Mesothelial cell of epicardium (in vitro differentiated cells): Measurements from ENCODE around the gene ELF4. TPM values are rescaled to one million over a fixed set of nuclear protein-coding genes. Genes with fewer than 3 reads are reported as not detected.

Experiments
- DNase-seq, 2 experiments: peaks; one replicate each; pipeline ENCODE4 v3.0.0; 2021; ENCODE audit warnings: low spot score in 2 of 2; ENCODE audit not compliant: unreplicated experiment in 2 of 2
- H3K27ac Mint-ChIP-seq: 2 replicates; pipeline ENCODE4 v1.8.0; 2021; ENCODE audit warnings: mixed read lengths
- H3K27me3 Mint-ChIP-seq: 2 replicates; pipeline ENCODE4 v1.8.0; 2021; ENCODE audit warnings: low read depth, mixed read lengths
- H3K36me3 Mint-ChIP-seq: 2 replicates; pipeline ENCODE4 v1.8.0; 2021; ENCODE audit warnings: mixed read lengths
- H3K4me1 Mint-ChIP-seq: 2 replicates; pipeline ENCODE4 v1.8.0; 2021; ENCODE audit warnings: mixed read lengths
- H3K4me3 Mint-ChIP-seq: 2 replicates; pipeline ENCODE4 v1.8.0; 2021; ENCODE audit warnings: mild to moderate bottlenecking, moderate library complexity, mixed read lengths
- H3K9me3 Mint-ChIP-seq: 2 replicates; pipeline ENCODE4 v1.8.0; 2021; ENCODE audit warnings: mixed read lengths
- total RNA-seq: library from RNA; stranded (reverse); gene quantifications from 3 replicates; pipeline ENCODE4 v1.2.1, GENCODE V29; 2021
- TF ChIP-seq, protein P1 (sequence below): fragments of 200-600 bp; sonication (generic); IDR thresholded peaks from one replicate; pipeline ENCODE4 v1.5.0; 2021; ENCODE audit warnings: antibody characterized with exemption; ENCODE audit not compliant: unreplicated experiment

The ELF4 gene
- total RNA-seq, 1 donor from 2014 or later: 22.9 TPM

DNA sequence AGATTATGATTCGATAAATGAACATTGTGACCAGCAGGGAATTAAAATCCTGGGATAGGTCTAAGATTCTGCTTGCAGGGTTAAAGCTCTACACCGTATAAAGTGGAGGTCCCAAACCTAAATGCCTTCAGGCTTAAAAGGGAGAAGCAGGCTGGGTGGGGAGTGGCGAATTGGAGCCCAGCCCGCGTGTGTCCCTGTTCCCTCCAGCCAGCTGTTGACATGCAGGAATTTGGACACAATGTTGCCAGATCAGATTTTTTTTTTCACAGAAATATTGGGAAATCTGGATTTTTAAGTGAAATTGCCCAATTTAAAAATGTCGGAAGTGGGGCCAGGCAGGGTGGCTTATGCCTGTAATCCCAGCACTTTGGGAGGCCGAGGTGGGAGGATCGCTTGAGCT is 60.5 kb downstream of the ELF4 start:
- DNase-seq: no peak
- H3K36me3 Mint-ChIP-seq: peaks cover 48% of the 10 kb centered on the region
- peaks cover 26% of the 10 kb centered on the region for H3K9me3 Mint-ChIP-seq
- no peaks in the 10 kb centered on the region for H3K27me3 Mint-ChIP-seq
- H3K4me3 Mint-ChIP-seq: no peak overlapping the region
- H3K4me1 Mint-ChIP-seq: peaks cover 5% of the 10 kb centered on the region
- H3K27ac Mint-ChIP-seq: no peak overlapping the region
- TF ChIP-seq, protein P1, sequence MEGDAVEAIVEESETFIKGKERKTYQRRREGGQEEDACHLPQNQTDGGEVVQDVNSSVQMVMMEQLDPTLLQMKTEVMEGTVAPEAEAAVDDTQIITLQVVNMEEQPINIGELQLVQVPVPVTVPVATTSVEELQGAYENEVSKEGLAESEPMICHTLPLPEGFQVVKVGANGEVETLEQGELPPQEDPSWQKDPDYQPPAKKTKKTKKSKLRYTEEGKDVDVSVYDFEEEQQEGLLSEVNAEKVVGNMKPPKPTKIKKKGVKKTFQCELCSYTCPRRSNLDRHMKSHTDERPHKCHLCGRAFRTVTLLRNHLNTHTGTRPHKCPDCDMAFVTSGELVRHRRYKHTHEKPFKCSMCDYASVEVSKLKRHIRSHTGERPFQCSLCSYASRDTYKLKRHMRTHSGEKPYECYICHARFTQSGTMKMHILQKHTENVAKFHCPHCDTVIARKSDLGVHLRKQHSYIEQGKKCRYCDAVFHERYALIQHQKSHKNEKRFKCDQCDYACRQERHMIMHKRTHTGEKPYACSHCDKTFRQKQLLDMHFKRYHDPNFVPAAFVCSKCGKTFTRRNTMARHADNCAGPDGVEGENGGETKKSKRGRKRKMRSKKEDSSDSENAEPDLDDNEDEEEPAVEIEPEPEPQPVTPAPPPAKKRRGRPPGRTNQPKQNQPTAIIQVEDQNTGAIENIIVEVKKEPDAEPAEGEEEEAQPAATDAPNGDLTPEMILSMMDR: no peak

DNA sequence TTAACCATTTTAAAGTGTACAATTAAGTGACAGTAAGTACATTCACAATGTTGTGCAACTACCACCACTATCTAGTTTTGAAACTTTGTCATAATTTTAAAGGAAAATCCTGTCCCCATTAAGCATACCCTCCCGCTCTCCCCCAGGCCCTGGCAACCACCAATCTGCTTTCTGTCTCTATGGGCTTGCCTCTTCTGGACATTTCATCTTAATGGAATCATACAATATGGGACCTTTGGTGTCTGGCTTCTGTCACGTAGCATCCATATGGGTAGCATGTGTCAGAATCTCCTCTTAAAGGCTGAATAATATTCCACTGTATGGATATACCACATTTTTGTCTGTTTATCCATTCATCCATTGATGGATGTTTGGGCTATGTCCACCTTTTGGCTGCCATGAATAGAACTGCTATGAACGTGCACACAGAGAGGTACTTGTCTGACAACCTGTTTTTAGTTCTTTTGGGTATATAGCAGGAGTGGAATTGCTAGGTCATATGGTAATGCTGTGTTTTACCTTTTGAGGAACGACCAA is 61.5 kb downstream of the ELF4 start:
- no peak overlapping the region for H3K4me3 Mint-ChIP-seq
- no peaks in the 10 kb centered on the region for H3K27me3 Mint-ChIP-seq
- peaks cover 21% of the 10 kb centered on the region for H3K9me3 Mint-ChIP-seq
- H3K36me3 Mint-ChIP-seq: peaks cover 49% of the 10 kb centered on the region
- no peak for DNase-seq
- H3K27ac Mint-ChIP-seq: no peak overlapping the region
- no peaks in the 10 kb centered on the region for H3K4me1 Mint-ChIP-seq
- TF ChIP-seq, protein P1: no peak

DNA sequence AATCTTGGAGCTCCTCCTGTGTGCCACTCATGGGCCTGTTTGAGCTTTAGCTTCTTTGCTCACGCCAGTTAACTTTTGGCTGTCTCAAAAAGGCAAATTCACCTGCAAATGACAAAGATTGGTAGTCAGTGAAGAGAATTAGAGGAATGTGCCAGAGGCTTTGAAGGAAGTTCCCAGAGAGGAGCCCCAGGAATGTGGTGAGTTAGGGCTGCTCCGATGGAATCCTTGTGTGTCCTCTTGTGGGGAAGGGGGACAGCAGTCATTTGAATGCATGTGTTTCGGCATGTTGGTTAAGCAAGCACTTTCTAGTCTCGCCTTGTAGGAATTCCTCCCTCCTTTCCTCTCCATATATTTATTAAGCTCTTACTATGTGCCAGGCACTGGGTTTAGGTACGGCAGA is 62.9 kb downstream of the ELF4 start:
- DNase-seq: no peak
- H3K27ac Mint-ChIP-seq: no peak overlapping the region
- TF ChIP-seq, protein P1: no peak
- H3K9me3 Mint-ChIP-seq: peaks cover 20% of the 10 kb centered on the region
- H3K36me3 Mint-ChIP-seq: peaks cover 49% of the 10 kb centered on the region
- H3K4me1 Mint-ChIP-seq: no peaks in the 10 kb centered on the region
- H3K27me3 Mint-ChIP-seq: no peaks in the 10 kb centered on the region
- no peak overlapping the region for H3K4me3 Mint-ChIP-seq

DNA sequence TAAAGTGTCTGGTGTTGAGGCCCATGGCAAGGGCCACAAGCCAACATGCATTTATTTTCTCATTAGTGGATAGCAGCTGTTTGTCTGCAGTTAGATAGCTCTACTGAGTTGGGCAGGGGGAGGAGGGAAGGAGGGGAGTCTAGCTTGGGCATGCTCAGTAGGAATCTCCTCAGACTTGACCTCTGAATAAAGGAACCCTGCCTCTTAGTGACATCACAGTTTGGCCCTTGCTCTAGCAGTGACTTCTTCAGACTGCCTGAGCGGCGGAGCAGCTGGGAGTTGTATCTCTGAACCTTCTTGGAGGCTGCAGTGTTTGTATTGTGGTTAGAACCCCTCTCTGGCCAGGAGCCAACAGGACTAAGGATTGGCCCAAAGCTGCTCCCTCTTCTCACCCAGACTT is 70.5 kb downstream of the ELF4 start:
- Mint-ChIP-seq H3K4me1 (no peaks in the 10 kb centered on the region), H3K9me3 (peaks cover 6% of the 10 kb centered on the region), H3K36me3 (peaks cover 18% of the 10 kb centered on the region), H3K4me3 (no peak overlapping the region), H3K27me3 (no peaks in the 10 kb centered on the region), H3K27ac (no peak overlapping the region)
- TF ChIP-seq, protein P1: no peak
- no peak for DNase-seq

DNA sequence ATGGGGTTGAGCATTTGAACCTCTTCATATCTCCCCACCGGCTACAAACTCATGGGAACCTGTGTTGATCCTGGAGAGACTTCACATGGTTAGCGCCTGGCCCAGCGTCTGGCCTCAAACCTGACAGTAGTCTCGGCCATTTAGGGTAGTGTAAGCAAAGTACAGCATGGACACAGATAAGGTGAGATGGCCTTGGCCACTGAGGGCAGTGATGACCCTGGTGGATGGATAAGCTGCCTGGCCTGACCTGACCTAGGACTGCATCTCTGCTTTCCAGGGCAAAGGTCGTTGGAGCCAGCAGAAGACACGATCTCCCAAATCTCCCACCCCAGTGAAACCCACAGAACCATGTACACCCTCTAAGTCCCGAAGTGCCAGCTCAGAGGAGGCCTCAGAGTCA is 76.1 kb downstream of the ELF4 start:
- Mint-ChIP-seq H3K4me3 (no peak overlapping the region), H3K36me3 (peaks cover 22% of the 10 kb centered on the region), H3K27ac (no peak overlapping the region), H3K4me1 (no peaks in the 10 kb centered on the region), H3K9me3 (peaks cover 6% of the 10 kb centered on the region), H3K27me3 (no peaks in the 10 kb centered on the region)
- no peak for DNase-seq
- TF ChIP-seq, protein P1: no peak

DNA sequence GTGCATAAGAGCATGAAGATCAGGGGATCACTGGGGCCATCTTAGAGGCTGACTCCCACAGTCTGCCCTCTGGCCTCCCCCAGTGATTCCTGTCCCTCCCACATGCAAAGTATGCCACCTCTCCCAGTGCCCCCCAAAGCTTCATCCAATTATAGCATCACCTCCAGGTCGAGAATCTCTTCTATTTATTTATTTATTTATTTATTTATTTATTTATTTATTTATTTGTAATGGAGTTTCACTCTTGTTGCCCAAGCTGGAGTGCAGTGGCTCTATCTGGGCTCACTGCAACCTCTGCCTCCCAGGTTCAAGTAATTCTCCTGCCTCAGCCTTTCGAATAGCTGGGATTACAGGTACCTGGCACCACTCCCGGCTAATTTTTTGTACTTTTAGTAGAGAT is 77.7 kb downstream of the ELF4 start:
- no peak for DNase-seq
- Mint-ChIP-seq H3K27me3 (no peaks in the 10 kb centered on the region), H3K36me3 (peaks cover 24% of the 10 kb centered on the region), H3K27ac (no peak overlapping the region), H3K4me1 (no peaks in the 10 kb centered on the region), H3K4me3 (no peak overlapping the region), H3K9me3 (peaks cover 6% of the 10 kb centered on the region)
- TF ChIP-seq, protein P1: no peak
